Psoas muscle (tissue), 8 donors: ENCODE results near the gene MYMK. TPM values are rescaled to one million over a fixed set of nuclear protein-coding genes. Genes with fewer than 3 reads are reported as not detected.

Source experiments
- ATAC-seq, 4 donors: fragments of 200-7000 bp; cut with Tn5 transposase; one replicate each; pipeline ENCODE4 v1.9.1; 2020; ENCODE audit warnings: moderate library complexity in 3 of 4, mild to moderate bottlenecking in 2 of 4
- DNase-seq, 2 donors: peaks; one replicate each; pipeline ENCODE4 v3.0.0-alpha.2; 2020
- H3K27ac ChIP-seq: fragments of 200-600 bp; one replicate; pipeline ENCODE4 v1.8.0; 2022
- H3K27me3 ChIP-seq, 3 donors: fragments of 200-600 bp in 1 of 3; one replicate each; pipeline versions ENCODE4 v1.6.1 to v1.8.0; 2013 to 2022; ENCODE audit warnings: low read length in 2 of 3, mild to moderate bottlenecking in 2 of 3, moderate library complexity in 1 of 3; ENCODE audit not compliant: insufficient read depth in 3 of 3
- H3K36me3 ChIP-seq, 2 donors: fragments of 200-600 bp in 1 of 2; one replicate each; pipeline versions ENCODE4 v1.6.1 to v1.8.0; 2013 to 2022; ENCODE audit warnings: low read depth in 1 of 2, mild to moderate bottlenecking in 1 of 2, moderate library complexity in 1 of 2; ENCODE audit not compliant: insufficient read depth in 1 of 2
- H3K4me1 ChIP-seq: fragments of 200-600 bp; one replicate; pipeline ENCODE4 v1.8.0; 2022
- H3K4me3 ChIP-seq: fragments of 200-600 bp; one replicate; pipeline ENCODE4 v1.8.0; 2022; ENCODE audit warnings: mild to moderate bottlenecking
- H3K9me3 ChIP-seq: fragments of 200-600 bp; one replicate; pipeline ENCODE4 v1.8.0; 2022
- CTCF ChIP-seq: fragments of 200-600 bp; IDR thresholded peaks from one replicate; pipeline ENCODE4 v1.8.0; 2022; ENCODE audit warnings: antibody characterized with exemption
- WGBS, 3 donors: extraction: QIAGEN DNeasy Blood & Tissue Kit; methylation state at CpG; one replicate each; pipeline versions ENCODE4 v1.1.6 to v1.1.7; 2013; 5-methylcytosine and 5-hydroxymethylcytosine counted together
- intact Hi-C, 2 donors: fragments of 100-400 bp; cut with DNase I; formaldehyde crosslinking; loops; one replicate each; pipeline versions ENCODE4 v1.11.0 to v1.14.2; 2022
- polyA plus RNA-seq, 3 donors: library from polyadenylated mRNA; stranded (reverse); fragments of 200-250 nt; gene quantifications; one replicate each; pipeline ENCODE4 v1.2.3, GENCODE V29; 2013
- total RNA-seq, 4 donors: library from RNA; stranded (reverse); fragmentation: NEBNext Ultra II Directional in 2 of 4; extraction: Animal tissue kit (Norgen Biotek cat#: 25700) in 2 of 4; gene quantifications; one replicate each; pipeline versions ENCODE4 v1.2.1 to v1.2.4, GENCODE V29; 2021 to 2023
- donor health status: healthy with polysubstance abuse.
- donor health status: DM: no; HTN: no; CAD: no; lungs with moderate emphysema.
- donor health status: Bipolar disorder and iron deficiency.
- donor health status: healthy.
- donor health status: DM: yes; HTN: yes; CAD: no.
- donor health status: DM: no; HTN: no; CAD: no.
- donor health status: DM: no; HTN: no; CAD: no.
- donor health status: DM: yes; HTN: yes; CAD: no.

Gene MYMK
- total and polyA plus RNA-seq, 7 donors, result 0.05 to 4.5 (median 0.52) TPM; not detected in 3

GRCh38 chr9:133520121-133520835, 4.5 kb downstream of the MYMK start:
- Histone ChIP-seq H3K27me3 (peaks cover 0 to 6% (median 0%) of the 10 kb centered on the region in 3 donors), H3K27ac (no peak overlapping the region), H3K4me1 (no peaks in the 10 kb centered on the region), H3K4me3 (no peak overlapping the region), H3K36me3 (no peaks in the 10 kb centered on the region), H3K9me3 (no peaks in the 10 kb centered on the region)
- TF ChIP-seq CTCF, result no peak
- DNase-seq (peak in 1 of 2 donors; percentile 39), ATAC-seq (no peak)
- intact Hi-C loops, result no loop called here
- WGBS, 3 donors, result 86 to 90% (median 89%) methylated on average over 24 of the region's 24 CpGs

GRCh38 chr9:133519693-133520092, 5.1 kb downstream of the MYMK start:
- Histone ChIP-seq H3K27me3 (peaks cover 0 to 8% (median 0%) of the 10 kb centered on the region in 3 donors), H3K9me3 (no peaks in the 10 kb centered on the region), H3K4me1 (no peaks in the 10 kb centered on the region), H3K4me3 (no peak overlapping the region), H3K27ac (no peak overlapping the region), H3K36me3 (no peaks in the 10 kb centered on the region)
- TF ChIP-seq CTCF, result no peak
- 75 to 80% (median 78%) methylated on average over 7 of the region's 7 CpGs for WGBS, 3 donors
- ATAC-seq (no peak), DNase-seq (peak in 1 of 2 donors; percentile 6)
- intact Hi-C loops, result no loop called here

- DNase-seq, result peak in 1 of 2 donors; percentile 36
- WGBS, 3 donors, result 91 to 95% (median 94%) methylated on average over 27 of the region's 27 CpGs
- no peak for ATAC-seq
These were observed 5.9 kb downstream of the MYMK start for GRCh38 chr9:133518706-133519449.

GRCh38 chr9:133518200-133518599, 6.6 kb downstream of the MYMK start:
- Histone ChIP-seq H3K4me3 (no peak overlapping the region), H3K27me3 (peaks cover 0 to 12% (median 2%) of the 10 kb centered on the region in 3 donors), H3K36me3 (no peaks in the 10 kb centered on the region), H3K27ac (no peak overlapping the region), H3K9me3 (no peaks in the 10 kb centered on the region), H3K4me1 (no peaks in the 10 kb centered on the region)
- DNase-seq, result peak in 1 of 2 donors; percentile 31
- WGBS, 3 donors, result 91 to 93% (median 91%) methylated on average over 5 of the region's 5 CpGs
- no peak for ATAC-seq
- TF ChIP-seq CTCF, result no peak
- intact Hi-C loops, result no loop called here

More at GRCh38 chr9:133518706-133519449, 5.9 kb downstream of the MYMK start:
- no peaks in the 10 kb centered on the region for H3K36me3 ChIP-seq
- no peaks in the 10 kb centered on the region for H3K4me1 ChIP-seq
- peaks cover 0 to 12% (median 2%) of the 10 kb centered on the region in 3 donors for H3K27me3 ChIP-seq
- no peaks in the 10 kb centered on the region for H3K9me3 ChIP-seq
- no peak overlapping the region for H3K4me3 ChIP-seq
- no peak overlapping the region for H3K27ac ChIP-seq
- intact Hi-C loops, result no loop called here
- TF ChIP-seq CTCF, result no peak
